Spinal cord (tissue), 10 donors: ENCODE results near the gene NUP210L. TPM values are rescaled to one million over a fixed set of nuclear protein-coding genes. Genes with fewer than 3 reads are reported as not detected.

Source experiments
- DNase-seq, 6 donors: peaks; one replicate each; pipeline versions ENCODE4 v3.0.0 to v3.0.0-alpha.2; 2013 to 2015; ENCODE audit warnings: low spot score in 6 of 6, low read depth in 4 of 6
- H3K27ac ChIP-seq: one replicate; pipeline ENCODE4 v1.5.1; 2013; ENCODE audit warnings: low read depth, low read length, control low read depth
- H3K27me3 ChIP-seq: one replicate; pipeline ENCODE4 v1.6.1; 2013; ENCODE audit warnings: low read length; ENCODE audit not compliant: control insufficient read depth, insufficient read depth
- H3K36me3 ChIP-seq: one replicate; pipeline ENCODE4 v1.6.1; 2013; ENCODE audit warnings: low read length; ENCODE audit not compliant: control insufficient read depth, insufficient read depth
- H3K4me1 ChIP-seq: one replicate; pipeline ENCODE4 v1.6.1; 2013; ENCODE audit warnings: low read length; ENCODE audit not compliant: control insufficient read depth, insufficient read depth
- H3K4me3 ChIP-seq: one replicate; pipeline ENCODE4 v1.5.1; 2013; ENCODE audit warnings: low read depth, low read length, control low read depth
- H3K9me3 ChIP-seq: one replicate; pipeline ENCODE4 v1.6.1; 2013; ENCODE audit warnings: low read length; ENCODE audit not compliant: control insufficient read depth, insufficient read depth
- WGBS: methylation state at CpG from one replicate; pipeline ENCODE4 v1.1.5; 2013; ENCODE audit warnings: missing lambda C conversion rate; ENCODE audit not compliant: insufficient coverage; 5-methylcytosine and 5-hydroxymethylcytosine counted together
- polyA plus RNA-seq, 2 donors: library from polyadenylated mRNA; unstranded; fragments of 120-200 nt; gene quantifications; one replicate each; pipeline ENCODE4 v1.2.1, GENCODE V29; 2013; ENCODE audit not compliant: insufficient read length in 2 of 2
- total RNA-seq, 2 donors: library from RNA; depleted of rRNA in 1 of 2; stranded (reverse); fragments of 120-200 nt in 1 of 2; fragments of >200 nt in 1 of 2; gene quantifications; one replicate each; pipeline versions ENCODE4 v1.2.3 to v1.2.4, GENCODE V29; 2013 to 2014
- donor health status: healthy.

NUP210L gene
- total and polyA plus RNA-seq, 4 donors: 0.10 to 0.48 (median 0.13) TPM

- WGBS: under 1% methylated on average over 35 of the region's 41 CpGs
- peak overlapping the region; percentile 90 for H3K27ac ChIP-seq
- peak overlapping the region; percentile 90 for H3K4me3 ChIP-seq
- peak; percentile 82 to 98 (median 88) for DNase-seq
- H3K36me3 ChIP-seq: no peaks in the 10 kb centered on the region
- no peaks in the 10 kb centered on the region for H3K27me3 ChIP-seq
- H3K4me1 ChIP-seq: peaks cover 29% of the 10 kb centered on the region
- no peaks in the 10 kb centered on the region for H3K9me3 ChIP-seq
Observed at GRCh38 chr1:154183046-154183915, 28.4 kb upstream of the NUP210L start.

- peaks cover 29% of the 10 kb centered on the region for H3K4me1 ChIP-seq
- H3K27ac ChIP-seq: peak overlapping the region; percentile 90
- no peaks in the 10 kb centered on the region for H3K27me3 ChIP-seq
- H3K36me3 ChIP-seq: no peaks in the 10 kb centered on the region
- peak in 3 of 6 donors; percentile 13 to 73 (median 42) for DNase-seq
- no peaks in the 10 kb centered on the region for H3K9me3 ChIP-seq
- under 1% methylated on average over 24 of the region's 35 CpGs for WGBS
- peak overlapping the region; percentile 90 for H3K4me3 ChIP-seq
Observed at GRCh38 chr1:154182344-154183045, 27.6 kb upstream of the NUP210L start.

GRCh38 chr1:154181944-154182343 is 27.1 kb upstream of the NUP210L start:
- H3K4me3 ChIP-seq: peak overlapping the region; percentile 90
- no peaks in the 10 kb centered on the region for H3K27me3 ChIP-seq
- H3K4me1 ChIP-seq: peaks cover 29% of the 10 kb centered on the region
- no peak for DNase-seq
- 0% methylated on average over 5 of the region's 6 CpGs for WGBS
- no peaks in the 10 kb centered on the region for H3K36me3 ChIP-seq
- peak overlapping the region; percentile 90 for H3K27ac ChIP-seq
- no peaks in the 10 kb centered on the region for H3K9me3 ChIP-seq

- Histone ChIP-seq H3K4me3 (no peak overlapping the region), H3K36me3 (peaks cover 5% of the 10 kb centered on the region), H3K27ac (no peak overlapping the region), H3K27me3 (no peaks in the 10 kb centered on the region), H3K4me1 (peaks cover 29% of the 10 kb centered on the region), H3K9me3 (no peaks in the 10 kb centered on the region)
- no peak for DNase-seq
- WGBS: 88% methylated on average over 1 of the region's 3 CpGs
Observed at GRCh38 chr1:154179946-154180687, 25.2 kb upstream of the NUP210L start.

GRCh38 chr1:154178911-154179811 is 24.3 kb upstream of the NUP210L start:
- WGBS: 96% methylated on average over 5 of the region's 10 CpGs
- peaks cover 29% of the 10 kb centered on the region for H3K4me1 ChIP-seq
- no peak for DNase-seq
- H3K4me3 ChIP-seq: no peak overlapping the region
- no peak overlapping the region for H3K27ac ChIP-seq
- no peaks in the 10 kb centered on the region for H3K9me3 ChIP-seq
- no peaks in the 10 kb centered on the region for H3K27me3 ChIP-seq
- peaks cover 12% of the 10 kb centered on the region for H3K36me3 ChIP-seq

GRCh38 chr1:154178013-154178412 is 23.1 kb upstream of the NUP210L start:
- DNase-seq: peak in 2 of 6 donors; percentile 18 to 21
- no peak overlapping the region for H3K27ac ChIP-seq
- H3K36me3 ChIP-seq: peaks cover 19% of the 10 kb centered on the region
- no CpG with 5 or more reads among the region's 2 CpGs for WGBS
- no peaks in the 10 kb centered on the region for H3K9me3 ChIP-seq
- H3K4me3 ChIP-seq: no peak overlapping the region
- peaks cover 21% of the 10 kb centered on the region for H3K4me1 ChIP-seq
- no peaks in the 10 kb centered on the region for H3K27me3 ChIP-seq

GRCh38 chr1:154176337-154176736 is 21.5 kb upstream of the NUP210L start:
- H3K4me1 ChIP-seq: peaks cover 12% of the 10 kb centered on the region
- H3K27ac ChIP-seq: no peak overlapping the region
- peaks cover 33% of the 10 kb centered on the region for H3K36me3 ChIP-seq
- no peak overlapping the region for H3K4me3 ChIP-seq
- H3K27me3 ChIP-seq: no peaks in the 10 kb centered on the region
- no peaks in the 10 kb centered on the region for H3K9me3 ChIP-seq
- WGBS: no CpG with 5 or more reads among the region's 2 CpGs
- peak in 2 of 6 donors; percentile 6 to 59 for DNase-seq

GRCh38 chr1:154174654-154175053 is 19.8 kb upstream of the NUP210L start:
- no peak for DNase-seq
- H3K9me3 ChIP-seq: no peaks in the 10 kb centered on the region
- no peak overlapping the region for H3K27ac ChIP-seq
- peaks cover 45% of the 10 kb centered on the region for H3K36me3 ChIP-seq
- WGBS: no CpG with 5 or more reads among the region's 4 CpGs
- H3K4me3 ChIP-seq: no peak overlapping the region
- peaks cover 5% of the 10 kb centered on the region for H3K4me1 ChIP-seq
- no peaks in the 10 kb centered on the region for H3K27me3 ChIP-seq

GRCh38 chr1:154171880-154172279 is 17.0 kb upstream of the NUP210L start:
- Histone ChIP-seq H3K4me3 (no peak overlapping the region), H3K27me3 (no peaks in the 10 kb centered on the region), H3K27ac (no peak overlapping the region), H3K9me3 (no peaks in the 10 kb centered on the region), H3K36me3 (peaks cover 63% of the 10 kb centered on the region), H3K4me1 (no peaks in the 10 kb centered on the region)
- no peak for DNase-seq
- 80% methylated on average over 1 of the region's 5 CpGs for WGBS
